Endothelial cell (in vitro differentiated cells): ENCODE results near the gene MAST1. TPM values are rescaled to one million over a fixed set of nuclear protein-coding genes. Genes with fewer than 3 reads are reported as not detected.

Experiments
- DNase-seq: peaks from one replicate; pipeline ENCODE4 v3.0.0; 2021; ENCODE audit warnings: low spot score
- H3K27ac Mint-ChIP-seq: one replicate; pipeline ENCODE4 v1.8.0; 2021; ENCODE audit warnings: mixed read lengths, inconsistent platforms; ENCODE audit not compliant: unreplicated experiment
- H3K27me3 Mint-ChIP-seq: one replicate; pipeline ENCODE4 v1.8.0; 2021; ENCODE audit warnings: mild to moderate bottlenecking, moderate library complexity, mixed read lengths, inconsistent platforms; ENCODE audit not compliant: unreplicated experiment
- H3K36me3 Mint-ChIP-seq: one replicate; pipeline ENCODE4 v1.8.0; 2021; ENCODE audit warnings: mild to moderate bottlenecking, low read depth, mixed read lengths, inconsistent platforms; ENCODE audit not compliant: unreplicated experiment
- H3K4me1 Mint-ChIP-seq: one replicate; pipeline ENCODE4 v1.8.0; 2021; ENCODE audit warnings: mild to moderate bottlenecking, mixed read lengths, inconsistent platforms; ENCODE audit not compliant: unreplicated experiment
- H3K4me3 Mint-ChIP-seq: one replicate; pipeline ENCODE4 v1.8.0; 2021; ENCODE audit warnings: mild to moderate bottlenecking, mixed read lengths, inconsistent platforms; ENCODE audit not compliant: unreplicated experiment
- H3K9me3 Mint-ChIP-seq: one replicate; pipeline ENCODE4 v1.8.0; 2021; ENCODE audit warnings: mixed read lengths, inconsistent platforms; ENCODE audit not compliant: unreplicated experiment
- CTCF ChIP-seq: fragments of 200-600 bp; sonication (generic); IDR thresholded peaks from one replicate; pipeline ENCODE4 v1.5.0; 2021; ENCODE audit warnings: antibody characterized with exemption; ENCODE audit not compliant: unreplicated experiment
- total RNA-seq: library from RNA; stranded (reverse); fragmentation: NEBNext Ultra II Directional; extraction: Animal tissue kit (Norgen Biotek cat#: 25700); gene quantifications from one replicate; pipeline ENCODE4 v1.2.1, GENCODE V29; 2021; ENCODE audit not compliant: unreplicated experiment

Gene MAST1
- total RNA-seq, 1 donor from 2014 or later: 4.1 TPM

DNA sequence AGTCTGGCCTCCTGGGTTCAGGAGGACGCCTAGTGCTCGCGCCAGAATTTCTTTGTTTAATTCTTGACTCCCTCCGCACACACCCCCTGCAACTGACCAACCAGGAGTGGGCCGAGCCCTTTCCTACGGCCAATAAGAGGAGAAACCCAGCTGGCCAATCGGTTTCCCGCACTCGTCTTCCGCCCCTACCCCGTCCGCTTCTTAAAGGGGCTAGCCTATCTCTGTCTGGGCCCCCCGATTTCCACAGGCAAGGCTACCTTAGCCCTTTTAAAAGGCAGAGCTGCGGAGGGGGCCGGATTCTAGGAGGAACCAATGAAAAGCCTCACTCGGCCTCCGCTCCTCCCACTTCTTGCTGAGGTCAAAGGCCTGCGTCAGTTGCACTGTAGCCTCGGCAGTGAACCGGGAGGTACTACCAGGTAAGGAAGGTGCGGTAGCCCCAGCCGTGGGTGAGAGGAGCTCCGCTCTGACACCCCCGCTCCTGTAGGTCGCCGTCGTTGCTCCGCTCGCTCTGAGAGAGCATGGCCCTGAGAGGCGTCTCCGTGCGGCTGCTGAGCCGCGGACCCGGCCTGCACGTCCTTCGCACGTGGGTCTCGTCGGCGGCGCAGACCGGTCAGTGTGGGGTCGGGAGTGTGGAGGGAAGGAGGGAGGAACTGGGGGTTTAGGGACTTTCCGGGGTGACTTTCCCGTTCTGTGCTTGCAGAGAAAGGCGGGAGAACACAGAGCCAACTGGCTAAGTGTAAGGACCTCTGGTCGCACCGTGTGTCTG is 52.7 kb downstream of the MAST1 start, which contains the start of gene GCDH:
Gene GCDH, plus strand, starts transcription at position 374 of the 766 bp plus-strand sequence. Its CDS starts 145 bp downstream, at position 519.
- Mint-ChIP-seq H3K27ac (peak within 1 kb of the TSS; percentile 37), H3K27me3 (peaks cover 11% of the 10 kb centered on the region), H3K4me3 (peak within 1 kb of the TSS; percentile 97), H3K9me3 (no peaks in the 10 kb centered on the region), H3K36me3 (peaks cover 4% of the 10 kb centered on the region), H3K4me1 (peaks cover 14% of the 10 kb centered on the region)
- no peak for TF ChIP-seq CTCF
- peak; percentile 89 for DNase-seq

DNA sequence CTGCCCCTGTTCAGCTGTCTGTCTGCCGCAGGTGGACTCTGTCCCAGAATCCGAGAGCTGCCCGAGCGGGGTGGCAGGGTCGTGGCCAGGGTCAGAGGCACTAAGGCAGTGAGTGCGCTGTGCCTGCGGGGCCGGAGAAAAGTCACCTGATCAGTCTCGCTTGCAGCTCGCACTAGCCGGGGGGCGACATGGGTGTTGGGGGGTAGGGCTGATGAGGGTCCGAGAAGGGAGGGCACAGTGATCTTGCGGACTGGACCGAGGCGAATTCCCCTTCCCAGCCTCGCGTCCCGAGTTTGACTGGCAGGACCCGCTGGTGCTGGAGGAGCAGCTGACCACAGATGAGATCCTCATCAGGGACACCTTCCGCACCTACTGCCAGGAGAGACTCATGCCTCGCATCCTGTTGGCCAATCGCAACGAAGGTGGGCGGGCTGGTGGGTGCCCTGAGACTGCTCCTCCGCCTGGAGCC is 53.3 kb downstream of the MAST1 start:
- Mint-ChIP-seq H3K4me1 (peaks cover 10% of the 10 kb centered on the region), H3K27ac (no peak overlapping the region), H3K36me3 (peaks cover under 1% of the 10 kb centered on the region), H3K4me3 (peak overlapping the region; percentile 97), H3K27me3 (peaks cover 8% of the 10 kb centered on the region), H3K9me3 (no peaks in the 10 kb centered on the region)
- no peak for DNase-seq
- TF ChIP-seq CTCF: no peak

DNA sequence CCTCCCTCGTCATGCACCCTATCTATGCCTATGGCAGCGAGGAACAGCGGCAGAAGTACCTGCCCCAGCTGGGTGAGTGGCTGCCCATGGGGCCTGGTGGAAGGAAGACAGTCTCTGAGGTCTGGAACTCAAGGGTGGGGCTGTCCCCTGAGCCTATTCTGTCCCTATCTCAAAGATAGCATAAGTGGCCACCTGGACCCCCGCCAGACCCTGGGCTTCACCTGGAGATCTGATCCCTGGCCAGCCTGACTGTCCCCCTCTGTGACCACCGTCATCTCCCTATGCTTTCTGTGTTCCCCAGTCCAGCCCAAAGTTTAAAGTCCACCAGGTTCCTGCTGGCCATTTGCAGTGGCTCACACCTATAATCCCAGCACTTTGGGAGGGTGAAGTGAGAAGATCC is 55.3 kb downstream of the MAST1 start:
- H3K36me3 Mint-ChIP-seq: no peaks in the 10 kb centered on the region
- no peak overlapping the region for H3K4me3 Mint-ChIP-seq
- H3K4me1 Mint-ChIP-seq: peaks cover 9% of the 10 kb centered on the region
- no peak for DNase-seq
- H3K9me3 Mint-ChIP-seq: no peaks in the 10 kb centered on the region
- no peak for TF ChIP-seq CTCF
- no peak overlapping the region for H3K27ac Mint-ChIP-seq
- H3K27me3 Mint-ChIP-seq: peaks cover 6% of the 10 kb centered on the region

GRCh38 chr19:12896460-12896859 is 58.1 kb downstream of the MAST1 start:
- DNase-seq: no peak
- no peak for TF ChIP-seq CTCF
- H3K9me3 Mint-ChIP-seq: no peaks in the 10 kb centered on the region
- no peaks in the 10 kb centered on the region for H3K36me3 Mint-ChIP-seq
- H3K27ac Mint-ChIP-seq: no peak overlapping the region
- H3K4me3 Mint-ChIP-seq: no peak overlapping the region
- peaks cover 4% of the 10 kb centered on the region for H3K4me1 Mint-ChIP-seq
- H3K27me3 Mint-ChIP-seq: peaks cover 3% of the 10 kb centered on the region

- H3K36me3 Mint-ChIP-seq: no peaks in the 10 kb centered on the region
- H3K9me3 Mint-ChIP-seq: no peaks in the 10 kb centered on the region
- no peaks in the 10 kb centered on the region for H3K27me3 Mint-ChIP-seq
- H3K27ac Mint-ChIP-seq: no peak overlapping the region
- DNase-seq: no peak
- H3K4me1 Mint-ChIP-seq: no peaks in the 10 kb centered on the region
- no peak for TF ChIP-seq CTCF
- H3K4me3 Mint-ChIP-seq: no peak overlapping the region
Observed at GRCh38 chr19:12899891-12900518, 61.7 kb downstream of the MAST1 start.
